A549 treated with AZD9567 at 1 μM for 4 hours (cell line): Measurements from ENCODE around the gene POLR3H. TPM values are rescaled to one million over a fixed set of nuclear protein-coding genes. Genes with fewer than 3 reads are reported as not detected.

Experiments used
- total RNA-seq: library from RNA; stranded (reverse); fragments of 200-300 nt; extraction: Qiagen RNA extraction; gene quantifications from 5 replicates; pipeline ENCODE4 v1.2.3, GENCODE V29; 2022; ENCODE audit not compliant: insufficient read depth

POLR3H gene, protein sequence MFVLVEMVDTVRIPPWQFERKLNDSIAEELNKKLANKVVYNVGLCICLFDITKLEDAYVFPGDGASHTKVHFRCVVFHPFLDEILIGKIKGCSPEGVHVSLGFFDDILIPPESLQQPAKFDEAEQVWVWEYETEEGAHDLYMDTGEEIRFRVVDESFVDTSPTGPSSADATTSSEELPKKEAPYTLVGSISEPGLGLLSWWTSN
- 36.8 to 47.5 TPM (median 41.2 TPM) in 5 replicates for total RNA-seq

GRCh38 chr22:41543854-41544670 is at the start of gene POLR3H:
Gene POLR3H, minus strand, starts transcription at chr22:41544470. Its CDS starts 369 bp downstream, at chr22:41544101.

GRCh38 chr22:41589391-41590241 is 45.3 kb upstream of the POLR3H start, which contains the start of gene PMM1:
Gene PMM1, minus strand, starts transcription at chr22:41589840. Its CDS starts 35 bp downstream, at chr22:41589805.

Other genes with a start within 250 kb of the POLR3H start
- gene ZC3H7B, start 242.9 kb downstream of the POLR3H start, total RNA-seq = 15.4 to 24.0 TPM (median 22.9 TPM) in 5 replicates
- gene TEF, start 162.5 kb downstream of the POLR3H start, total RNA-seq = 0.85 to 3.1 TPM (median 1.1 TPM) in 5 replicates
- gene TOB2, start 97.7 kb downstream of the POLR3H start, total RNA-seq = 23.3 to 30.7 TPM (median 25.6 TPM) in 5 replicates
- 50.9 to 73.5 TPM (median 64.2 TPM) in 5 replicates for gene PHF5A, start 75.8 kb downstream of the POLR3H start, total RNA-seq
- 46.5 to 55.5 TPM (median 50.5 TPM) in 5 replicates for gene ACO2, start 75.4 kb downstream of the POLR3H start, total RNA-seq
- gene CSDC2, start 16.5 kb upstream of the POLR3H start, total RNA-seq = 1.7 to 2.3 TPM (median 1.9 TPM) in 5 replicates
- 17.0 to 32.4 TPM (median 29.6 TPM) in 5 replicates for gene PMM1, start 45.4 kb upstream of the POLR3H start, total RNA-seq
- gene DESI1, start 76.6 kb upstream of the POLR3H start, total RNA-seq = 12.9 to 16.5 TPM (median 15.0 TPM) in 5 replicates
- 274 to 342 TPM (median 302 TPM) in 5 replicates for gene XRCC6, start 76.8 kb upstream of the POLR3H start, total RNA-seq
- 101 to 188 TPM (median 175 TPM) in 5 replicates for gene SNU13, start 144.4 kb upstream of the POLR3H start, total RNA-seq
- not detected in 5 replicates for gene MEI1, start 155.0 kb upstream of the POLR3H start, total RNA-seq